ENCODE results near the gene DNM3. TPM values are rescaled to one million over a fixed set of nuclear protein-coding genes. Genes with fewer than 3 reads are reported as not detected.

Gene DNM3
- total RNA-seq, 1 donor from 2014 or later = 2.7 TPM

DNA sequence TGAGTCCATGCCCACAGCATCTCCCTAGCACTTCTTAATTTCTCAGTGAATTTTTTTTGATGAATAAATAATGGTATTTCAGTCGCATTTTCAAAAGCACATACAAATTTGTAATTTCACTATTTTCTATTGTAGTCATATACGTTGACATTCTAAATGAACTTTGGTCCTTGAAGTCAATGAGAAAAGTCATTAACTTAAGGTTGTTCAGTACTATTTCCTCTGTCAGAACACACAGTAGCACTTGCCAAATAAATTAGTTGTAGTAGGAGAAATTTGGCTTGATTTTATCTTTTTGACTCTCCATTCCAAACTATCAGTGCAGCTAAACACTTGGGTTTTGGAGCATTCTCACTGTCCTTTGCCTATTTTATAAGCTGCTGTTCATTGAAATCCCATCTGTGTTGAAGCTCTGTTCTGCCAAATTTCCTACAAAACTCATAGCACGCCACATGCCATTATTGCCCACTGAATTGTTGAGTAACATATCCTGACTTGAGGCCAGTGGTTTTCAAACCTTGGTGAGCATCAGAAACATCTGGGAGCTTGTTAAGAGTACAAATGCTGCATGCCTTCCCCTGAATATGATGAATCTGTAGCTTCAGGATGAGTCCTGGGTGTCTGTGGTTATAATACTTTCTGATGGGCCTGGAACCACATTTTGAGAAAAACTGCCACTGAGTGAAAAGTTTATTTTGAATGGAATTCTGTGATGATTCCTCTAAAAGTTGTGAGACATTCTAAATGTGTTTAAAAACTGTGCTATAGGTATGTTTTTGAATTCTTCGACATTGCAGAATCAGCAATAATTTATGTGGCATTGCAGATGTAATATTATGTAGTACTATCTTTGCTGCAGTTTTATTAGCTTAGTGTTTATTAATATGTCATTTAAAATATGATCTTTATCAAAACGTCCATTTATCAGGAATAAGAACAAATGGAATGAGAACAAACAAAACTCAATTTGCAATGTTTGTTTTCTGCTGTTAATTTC, 78.9 kb downstream of the DNM3 start:
- Histone ChIP-seq H3K27me3 (ENCODE audit: control insufficient read depth, insufficient read depth, low read length) (no peaks in the 10 kb centered on the region), H3K4me3 (ENCODE audit: low read depth, low read length) (no peak overlapping the region)
- TF ChIP-seq, protein P1, sequence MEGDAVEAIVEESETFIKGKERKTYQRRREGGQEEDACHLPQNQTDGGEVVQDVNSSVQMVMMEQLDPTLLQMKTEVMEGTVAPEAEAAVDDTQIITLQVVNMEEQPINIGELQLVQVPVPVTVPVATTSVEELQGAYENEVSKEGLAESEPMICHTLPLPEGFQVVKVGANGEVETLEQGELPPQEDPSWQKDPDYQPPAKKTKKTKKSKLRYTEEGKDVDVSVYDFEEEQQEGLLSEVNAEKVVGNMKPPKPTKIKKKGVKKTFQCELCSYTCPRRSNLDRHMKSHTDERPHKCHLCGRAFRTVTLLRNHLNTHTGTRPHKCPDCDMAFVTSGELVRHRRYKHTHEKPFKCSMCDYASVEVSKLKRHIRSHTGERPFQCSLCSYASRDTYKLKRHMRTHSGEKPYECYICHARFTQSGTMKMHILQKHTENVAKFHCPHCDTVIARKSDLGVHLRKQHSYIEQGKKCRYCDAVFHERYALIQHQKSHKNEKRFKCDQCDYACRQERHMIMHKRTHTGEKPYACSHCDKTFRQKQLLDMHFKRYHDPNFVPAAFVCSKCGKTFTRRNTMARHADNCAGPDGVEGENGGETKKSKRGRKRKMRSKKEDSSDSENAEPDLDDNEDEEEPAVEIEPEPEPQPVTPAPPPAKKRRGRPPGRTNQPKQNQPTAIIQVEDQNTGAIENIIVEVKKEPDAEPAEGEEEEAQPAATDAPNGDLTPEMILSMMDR (IDR thresholded peaks at IDR 0.05; ENCODE audit: insufficient read depth, low read length, poor library complexity, severe bottlenecking) = no peak

DNA sequence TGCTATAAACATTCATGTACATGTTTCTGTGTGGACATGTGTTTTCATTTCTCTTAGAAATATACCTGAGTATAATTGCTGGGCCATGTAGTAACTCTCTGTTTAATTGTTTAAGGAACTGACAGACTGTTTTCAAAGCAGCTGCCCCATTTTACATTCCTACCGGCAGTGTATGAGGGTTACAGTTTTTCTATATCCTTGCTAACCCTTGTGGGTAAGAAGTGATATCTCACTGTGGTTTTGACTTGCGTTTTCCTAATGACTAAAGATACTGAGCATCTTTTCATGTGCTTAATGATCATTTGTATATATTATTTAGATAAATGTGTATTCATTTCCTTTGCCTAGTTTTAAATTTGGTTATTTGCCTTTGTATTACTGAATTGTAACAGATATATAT, 81.7 kb downstream of the DNM3 start:
- H3K27me3 ChIP-seq (ENCODE audit: control insufficient read depth, insufficient read depth, low read length) = no peaks in the 10 kb centered on the region

More for the DNA sequence above, 78.9 kb downstream of the DNM3 start:
- DNase-seq (ENCODE audit: low read depth) = no peak
- H3K36me3 ChIP-seq (ENCODE audit: control insufficient read depth, insufficient read depth, low read length) = no peaks in the 10 kb centered on the region

DNA sequence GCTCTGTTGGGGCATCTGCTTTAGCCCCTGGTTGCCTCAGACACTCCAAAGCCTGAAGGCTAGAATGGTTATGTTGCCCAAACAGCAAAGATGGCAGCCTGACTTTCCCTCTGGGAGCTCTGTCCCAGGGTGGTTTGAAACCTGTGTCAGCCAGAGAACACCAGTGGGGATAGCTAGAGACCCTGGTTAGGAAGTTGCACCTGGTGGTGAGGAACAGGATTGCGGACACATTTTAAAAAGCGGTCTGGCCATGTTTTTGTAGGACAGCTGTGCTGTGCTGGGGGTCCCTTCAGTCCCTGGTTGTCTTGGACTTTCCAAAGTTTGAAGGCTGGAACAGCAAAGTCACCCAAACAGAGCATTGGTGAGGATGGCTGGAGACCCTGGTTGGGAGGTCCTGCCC, 87.8 kb downstream of the DNM3 start:
- H3K27me3 ChIP-seq (ENCODE audit: control insufficient read depth, insufficient read depth, low read length) = no peaks in the 10 kb centered on the region
- TF ChIP-seq, protein P1 (IDR thresholded peaks at IDR 0.05; ENCODE audit: insufficient read depth, low read length, poor library complexity, severe bottlenecking) = no peak
- no peak overlapping the region for H3K4me3 ChIP-seq (ENCODE audit: low read depth, low read length)
- no peaks in the 10 kb centered on the region for H3K36me3 ChIP-seq (ENCODE audit: control insufficient read depth, insufficient read depth, low read length)
- no peak for DNase-seq (ENCODE audit: low read depth)

More for the DNA sequence above, 81.7 kb downstream of the DNM3 start:
- DNase-seq (ENCODE audit: low read depth) = no peak
- TF ChIP-seq, protein P1 (IDR thresholded peaks at IDR 0.05; ENCODE audit: insufficient read depth, low read length, poor library complexity, severe bottlenecking) = no peak
- no peaks in the 10 kb centered on the region for H3K36me3 ChIP-seq (ENCODE audit: control insufficient read depth, insufficient read depth, low read length)
- H3K4me3 ChIP-seq (ENCODE audit: low read depth, low read length) = no peak overlapping the region

DNA sequence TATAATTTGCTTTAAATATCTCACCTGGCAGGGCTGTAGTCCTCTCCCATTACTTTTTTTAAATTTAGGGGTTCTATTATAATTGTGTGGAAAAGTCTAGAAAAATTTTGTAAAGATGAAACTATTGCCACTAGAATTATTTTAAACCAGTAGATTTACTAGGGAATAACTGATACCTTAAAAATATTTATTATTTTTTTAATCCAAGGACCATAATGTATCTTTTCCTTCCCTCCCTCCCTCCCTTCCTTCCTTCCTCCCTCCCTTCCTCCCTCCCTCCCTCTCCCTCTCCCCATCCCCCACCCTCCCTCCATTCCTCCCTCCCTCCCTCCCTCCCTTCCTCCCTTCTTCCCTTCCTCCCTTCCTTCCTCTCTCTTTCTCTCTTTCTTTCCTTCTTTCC, 90.5 kb downstream of the DNM3 start:
- Histone ChIP-seq H3K36me3 (ENCODE audit: control insufficient read depth, insufficient read depth, low read length) (no peaks in the 10 kb centered on the region), H3K4me3 (ENCODE audit: low read depth, low read length) (no peak overlapping the region), H3K27me3 (ENCODE audit: control insufficient read depth, insufficient read depth, low read length) (no peaks in the 10 kb centered on the region)
- no peak for DNase-seq (ENCODE audit: low read depth)
- TF ChIP-seq, protein P1 (IDR thresholded peaks at IDR 0.05; ENCODE audit: insufficient read depth, low read length, poor library complexity, severe bottlenecking) = no peak

DNA sequence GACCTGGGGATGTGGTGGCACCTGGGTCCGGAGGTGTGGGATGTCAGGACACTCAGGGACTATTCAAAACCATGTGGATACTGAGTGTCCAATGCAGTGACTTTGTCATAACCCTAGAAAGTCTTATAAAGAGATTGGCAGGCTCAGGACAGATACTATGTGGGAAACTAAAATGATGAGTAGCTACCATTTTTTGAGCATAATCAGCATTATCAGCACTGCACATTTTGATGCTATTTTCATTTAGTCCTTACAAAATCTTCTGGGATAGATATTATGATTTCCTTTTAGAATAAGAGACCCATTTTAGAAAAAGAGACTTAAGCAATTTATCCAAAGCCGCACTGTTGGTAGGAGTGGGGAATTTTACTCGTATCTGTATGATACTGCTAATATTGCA, 93.4 kb downstream of the DNM3 start:
- DNase-seq (ENCODE audit: low read depth) = no peak
- Histone ChIP-seq H3K36me3 (ENCODE audit: control insufficient read depth, insufficient read depth, low read length) (no peaks in the 10 kb centered on the region), H3K27me3 (ENCODE audit: control insufficient read depth, insufficient read depth, low read length) (no peaks in the 10 kb centered on the region), H3K4me3 (ENCODE audit: low read depth, low read length) (no peak overlapping the region)
- TF ChIP-seq, protein P1 (IDR thresholded peaks at IDR 0.05; ENCODE audit: insufficient read depth, low read length, poor library complexity, severe bottlenecking) = no peak
